Smooth muscle cell (in vitro differentiated cells): ENCODE results near the gene CTAG1B. TPM values are rescaled to one million over a fixed set of nuclear protein-coding genes. Genes with fewer than 3 reads are reported as not detected.

Source experiments
- DNase-seq: peaks from one replicate; lab custom pipeline; 2025; ENCODE audit not compliant: unreplicated experiment; lab: John Stamatoyannopoulos, UW
- H2AFZ ChIP-seq: fragments of 200-600 bp; sonication (generic); 2 replicates; pipeline ENCODE4 v1.6.0; 2016; ENCODE audit warnings: antibody characterized with exemption, low read depth, mild to moderate bottlenecking
- H3F3A ChIP-seq: fragments of 200-600 bp; sonication (generic); 2 replicates; pipeline ENCODE4 v1.6.0; 2017; ENCODE audit warnings: antibody characterized with exemption, low read depth
- H3K27ac ChIP-seq: fragments of 200-600 bp; sonication (generic); 2 replicates; pipeline ENCODE4 v1.5.1; 2016; ENCODE audit warnings: low read depth, mild to moderate bottlenecking
- H3K27me3 ChIP-seq: fragments of 200-600 bp; sonication (generic); 2 replicates; pipeline ENCODE4 v1.6.1; 2016; ENCODE audit warnings: low read depth, mild to moderate bottlenecking
- H3K36me3 ChIP-seq: fragments of 200-600 bp; sonication (generic); 2 replicates; pipeline ENCODE4 v1.5.1; 2016; ENCODE audit warnings: low read depth
- H3K4me1 ChIP-seq: fragments of 200-600 bp; sonication (generic); 2 replicates; pipeline ENCODE4 v1.5.1; 2016; ENCODE audit warnings: low read depth
- H3K4me2 ChIP-seq: fragments of 200-600 bp; sonication (generic); 2 replicates; pipeline ENCODE4 v1.6.0; 2016; ENCODE audit warnings: mild to moderate bottlenecking
- H3K4me3 ChIP-seq: fragments of 200-600 bp; sonication (generic); 2 replicates; pipeline ENCODE4 v1.5.1; 2016; ENCODE audit warnings: mild to moderate bottlenecking
- H3K79me2 ChIP-seq: fragments of 200-600 bp; sonication (generic); 2 replicates; pipeline ENCODE4 v1.6.0; 2016; ENCODE audit warnings: low read depth, mild to moderate bottlenecking
- H3K9ac ChIP-seq: fragments of 200-600 bp; sonication (generic); 2 replicates; pipeline ENCODE4 v1.6.0; 2016; ENCODE audit warnings: low read depth
- H3K9me3 ChIP-seq: fragments of 200-600 bp; sonication (generic); replicated peaks from 2 replicates; pipeline ENCODE4 v1.5.1; 2016; ENCODE audit warnings: low read depth
- H4K20me1 ChIP-seq: fragments of 200-600 bp; sonication (generic); 2 replicates; pipeline ENCODE4 v1.6.0; 2016; ENCODE audit warnings: low read depth
- CTCF ChIP-seq: fragments of 200-600 bp; sonication (generic); IDR thresholded peaks from 2 replicates; pipeline ENCODE4 v1.5.1; 2017; ENCODE audit warnings: borderline replicate concordance, mild to moderate bottlenecking, antibody characterized with exemption; ENCODE audit not compliant: insufficient read depth, poor library complexity, severe bottlenecking
- WGBS: methylation state at CpG from one replicate; pipeline ENCODE4 v1.1.7; 2016; ENCODE audit warnings: low lambda C conversion rate; 5-methylcytosine and 5-hydroxymethylcytosine counted together
- polyA plus RNA-seq: library from polyadenylated mRNA; unstranded; fragments of >200 nt; fragmentation: Nextera tagmentation; extraction: Ambion mirVana; gene quantifications from 2 replicates; pipeline ENCODE4 v1.2.1, GENCODE V29; 2016
- total RNA-seq: library from RNA; depleted of rRNA; stranded (reverse); fragments of >200 nt; gene quantifications from 2 replicates; pipeline ENCODE4 v1.2.3, GENCODE V29; 2014

CTAG1B gene
- total and polyA plus RNA-seq, 2 experiments from 2014 or later = not detected

- TF ChIP-seq CTCF = no peak
Observed at GRCh38 chrX:154598656-154599055, 20.4 kb downstream of the CTAG1B start.

GRCh38 chrX:154597221-154597620, 21.9 kb downstream of the CTAG1B start:
- H3K27ac ChIP-seq = no peak overlapping the region
- no peaks in the 10 kb centered on the region for H3F3A ChIP-seq
- H3K9ac ChIP-seq = no peak overlapping the region
- WGBS = 84% methylated on average over 12 of the region's 12 CpGs
- no peaks in the 10 kb centered on the region for H4K20me1 ChIP-seq
- H3K36me3 ChIP-seq = no peaks in the 10 kb centered on the region
- no peaks in the 10 kb centered on the region for H3K4me1 ChIP-seq
- no peak overlapping the region for H3K4me2 ChIP-seq
- no peak for DNase-seq
- H3K79me2 ChIP-seq = no peaks in the 10 kb centered on the region
- H3K27me3 ChIP-seq = no peaks in the 10 kb centered on the region
- no peak for TF ChIP-seq CTCF
- H2AFZ ChIP-seq = no peak overlapping the region
- H3K4me3 ChIP-seq = no peak overlapping the region
- no peaks in the 10 kb centered on the region for H3K9me3 ChIP-seq

More at GRCh38 chrX:154598656-154599055, 20.4 kb downstream of the CTAG1B start:
- Histone ChIP-seq H3K27me3 (no peaks in the 10 kb centered on the region), H3K79me2 (no peaks in the 10 kb centered on the region), H4K20me1 (no peaks in the 10 kb centered on the region), H3K4me2 (no peak overlapping the region), H3K9me3 (no peaks in the 10 kb centered on the region), H3K36me3 (no peaks in the 10 kb centered on the region), H2AFZ (no peak overlapping the region), H3F3A (no peaks in the 10 kb centered on the region), H3K4me1 (no peaks in the 10 kb centered on the region), H3K9ac (no peak overlapping the region), H3K27ac (no peak overlapping the region), H3K4me3 (no peak overlapping the region)
- 86% methylated on average over 8 of the region's 8 CpGs for WGBS
- no peak for DNase-seq

- H2AFZ ChIP-seq = no peak overlapping the region
- no peaks in the 10 kb centered on the region for H3K4me1 ChIP-seq
- no peaks in the 10 kb centered on the region for H3K79me2 ChIP-seq
- no peaks in the 10 kb centered on the region for H3K9me3 ChIP-seq
- no peak overlapping the region for H3K4me3 ChIP-seq
- no peak for DNase-seq
- no peaks in the 10 kb centered on the region for H4K20me1 ChIP-seq
- H3K9ac ChIP-seq = no peak overlapping the region
- no peak overlapping the region for H3K27ac ChIP-seq
- no peaks in the 10 kb centered on the region for H3F3A ChIP-seq
- no peaks in the 10 kb centered on the region for H3K27me3 ChIP-seq
- no peak overlapping the region for H3K4me2 ChIP-seq
- H3K36me3 ChIP-seq = no peaks in the 10 kb centered on the region
- WGBS = 23% methylated on average over 3 of the region's 3 CpGs
- no peak for TF ChIP-seq CTCF
Observed at GRCh38 chrX:154596290-154596929, 22.7 kb downstream of the CTAG1B start.
